ENCODE data around the gene GIPC3.

Gene GIPC3

GRCh38 chr19:3639479-3639878 is 54.2 kb downstream of the GIPC3 start:
- no peaks in the 10 kb centered on the region for H3K9me3 ChIP-seq
- no peak for DNase-seq
- intact Hi-C loops (cut with DNase I; ENCODE audit: low total_unique reads), result no loop called here
- no peak for TF ChIP-seq CTCF (IDR thresholded peaks at IDR 0.05)
- H3K27ac ChIP-seq, result no peak overlapping the region
- no peaks in the 10 kb centered on the region for H3K27me3 ChIP-seq
- no peak overlapping the region for H3K4me3 ChIP-seq
- peaks cover 61 to 98% (median 81%) of the 10 kb centered on the region in 3 donors for H3K36me3 ChIP-seq
- peaks cover 0 to under 1% (median 0%) of the 10 kb centered on the region in 4 donors for H3K4me1 ChIP-seq

- intact Hi-C loops (cut with DNase I; ENCODE audit: low total_unique reads), result no loop called here
- H3K4me1 ChIP-seq, result peaks cover 0 to 14% (median 4%) of the 10 kb centered on the region in 4 donors
Measured at GRCh38 chr19:3641515-3642269, 56.4 kb downstream of the GIPC3 start.

GRCh38 chr19:3642296-3642695 is 57.0 kb downstream of the GIPC3 start:
- no peaks in the 10 kb centered on the region for H3K9me3 ChIP-seq
- peaks cover 63 to 100% (median 94%) of the 10 kb centered on the region in 3 donors for H3K36me3 ChIP-seq
- no peaks in the 10 kb centered on the region for H3K27me3 ChIP-seq
- no peak overlapping the region for H3K4me3 ChIP-seq
- no peak overlapping the region for H3K27ac ChIP-seq
- no peak for DNase-seq
- peaks cover 0 to 14% (median 4%) of the 10 kb centered on the region in 4 donors for H3K4me1 ChIP-seq
- intact Hi-C loops (cut with DNase I; ENCODE audit: low total_unique reads), result no loop called here
- no peak for TF ChIP-seq CTCF (IDR thresholded peaks at IDR 0.05)

More at GRCh38 chr19:3641515-3642269, 56.4 kb downstream of the GIPC3 start:
- Histone ChIP-seq H3K27ac (no peak overlapping the region), H3K9me3 (no peaks in the 10 kb centered on the region), H3K27me3 (no peaks in the 10 kb centered on the region), H3K36me3 (peaks cover 63 to 100% (median 94%) of the 10 kb centered on the region in 3 donors), H3K4me3 (no peak overlapping the region)
- no peak for TF ChIP-seq CTCF (IDR thresholded peaks at IDR 0.05)
- DNase-seq, result no peak
